Measurements from ENCODE around the gene TRIM7. TPM values are rescaled to one million over a fixed set of nuclear protein-coding genes. Genes with fewer than 3 reads are reported as not detected.

TRIM7 gene
- total and polyA plus RNA-seq, 2 experiments from 2014 or later: 0.53 to 0.56 TPM

GRCh38 chr5:181185560-181185959 lies 19.4 kb downstream of the TRIM7 start:
- peaks cover 46% of the 10 kb centered on the region for H3K9me3 Mint-ChIP-seq
- DNase-seq (ENCODE audit: low spot score) (no peak), ATAC-seq (no peak)
- Histone ChIP-seq H3F3A (replicated peaks; ENCODE audit: low read depth) (no peaks in the 10 kb centered on the region; the same call in 1 of the 2 replicates), H3K79me2 (replicated peaks; ENCODE audit: insufficient read depth) (no peaks in the 10 kb centered on the region), H3K4me1 (ENCODE audit: insufficient read depth) (peaks cover 4% of the 10 kb centered on the region; the same call in 1 of the 2 replicates), H3K4me2 (no peak overlapping the region), H3K36me3 (ENCODE audit: insufficient read depth) (no peaks in the 10 kb centered on the region), H2AFZ (no peak overlapping the region), H4K20me1 (replicated peaks; ENCODE audit: insufficient read depth) (no peaks in the 10 kb centered on the region), H3K4me3 (no peak overlapping the region), H3K9me2 (ENCODE audit: insufficient read depth) (no peaks in the 10 kb centered on the region), H3K27me3 (ENCODE audit: insufficient read depth) (peaks cover 18% of the 10 kb centered on the region), H3K27ac (ENCODE audit: low read depth) (no peak overlapping the region)
- H3K27ac Mint-ChIP-seq: no peak overlapping the region
- no peak overlapping the region for H3K4me3 Mint-ChIP-seq
- TF ChIP-seq CREB1 (CRISPR knock-in tag; IDR thresholded peaks at IDR 0.05; ENCODE audit: low read depth) (no peak), POLR2AphosphoS5 (IDR thresholded peaks at IDR 0.05; ENCODE audit: low read depth) (no peak), ZNF331 (CRISPR knock-in tag; IDR thresholded peaks at IDR 0.05; ENCODE audit: low read depth) (no peak), EZH2phosphoT487 (IDR thresholded peaks at IDR 0.05; ENCODE audit: unreplicated experiment) (no peak), ZNF114 (CRISPR knock-in tag; IDR thresholded peaks at IDR 0.05) (no peak), NANOG (IDR thresholded peaks at IDR 0.05; ENCODE audit: borderline replicate concordance) (no peak), STAT1 (IDR thresholded peaks at IDR 0.05; ENCODE audit: unreplicated experiment) (no peak)
- TF ChIP-seq, protein P1, sequence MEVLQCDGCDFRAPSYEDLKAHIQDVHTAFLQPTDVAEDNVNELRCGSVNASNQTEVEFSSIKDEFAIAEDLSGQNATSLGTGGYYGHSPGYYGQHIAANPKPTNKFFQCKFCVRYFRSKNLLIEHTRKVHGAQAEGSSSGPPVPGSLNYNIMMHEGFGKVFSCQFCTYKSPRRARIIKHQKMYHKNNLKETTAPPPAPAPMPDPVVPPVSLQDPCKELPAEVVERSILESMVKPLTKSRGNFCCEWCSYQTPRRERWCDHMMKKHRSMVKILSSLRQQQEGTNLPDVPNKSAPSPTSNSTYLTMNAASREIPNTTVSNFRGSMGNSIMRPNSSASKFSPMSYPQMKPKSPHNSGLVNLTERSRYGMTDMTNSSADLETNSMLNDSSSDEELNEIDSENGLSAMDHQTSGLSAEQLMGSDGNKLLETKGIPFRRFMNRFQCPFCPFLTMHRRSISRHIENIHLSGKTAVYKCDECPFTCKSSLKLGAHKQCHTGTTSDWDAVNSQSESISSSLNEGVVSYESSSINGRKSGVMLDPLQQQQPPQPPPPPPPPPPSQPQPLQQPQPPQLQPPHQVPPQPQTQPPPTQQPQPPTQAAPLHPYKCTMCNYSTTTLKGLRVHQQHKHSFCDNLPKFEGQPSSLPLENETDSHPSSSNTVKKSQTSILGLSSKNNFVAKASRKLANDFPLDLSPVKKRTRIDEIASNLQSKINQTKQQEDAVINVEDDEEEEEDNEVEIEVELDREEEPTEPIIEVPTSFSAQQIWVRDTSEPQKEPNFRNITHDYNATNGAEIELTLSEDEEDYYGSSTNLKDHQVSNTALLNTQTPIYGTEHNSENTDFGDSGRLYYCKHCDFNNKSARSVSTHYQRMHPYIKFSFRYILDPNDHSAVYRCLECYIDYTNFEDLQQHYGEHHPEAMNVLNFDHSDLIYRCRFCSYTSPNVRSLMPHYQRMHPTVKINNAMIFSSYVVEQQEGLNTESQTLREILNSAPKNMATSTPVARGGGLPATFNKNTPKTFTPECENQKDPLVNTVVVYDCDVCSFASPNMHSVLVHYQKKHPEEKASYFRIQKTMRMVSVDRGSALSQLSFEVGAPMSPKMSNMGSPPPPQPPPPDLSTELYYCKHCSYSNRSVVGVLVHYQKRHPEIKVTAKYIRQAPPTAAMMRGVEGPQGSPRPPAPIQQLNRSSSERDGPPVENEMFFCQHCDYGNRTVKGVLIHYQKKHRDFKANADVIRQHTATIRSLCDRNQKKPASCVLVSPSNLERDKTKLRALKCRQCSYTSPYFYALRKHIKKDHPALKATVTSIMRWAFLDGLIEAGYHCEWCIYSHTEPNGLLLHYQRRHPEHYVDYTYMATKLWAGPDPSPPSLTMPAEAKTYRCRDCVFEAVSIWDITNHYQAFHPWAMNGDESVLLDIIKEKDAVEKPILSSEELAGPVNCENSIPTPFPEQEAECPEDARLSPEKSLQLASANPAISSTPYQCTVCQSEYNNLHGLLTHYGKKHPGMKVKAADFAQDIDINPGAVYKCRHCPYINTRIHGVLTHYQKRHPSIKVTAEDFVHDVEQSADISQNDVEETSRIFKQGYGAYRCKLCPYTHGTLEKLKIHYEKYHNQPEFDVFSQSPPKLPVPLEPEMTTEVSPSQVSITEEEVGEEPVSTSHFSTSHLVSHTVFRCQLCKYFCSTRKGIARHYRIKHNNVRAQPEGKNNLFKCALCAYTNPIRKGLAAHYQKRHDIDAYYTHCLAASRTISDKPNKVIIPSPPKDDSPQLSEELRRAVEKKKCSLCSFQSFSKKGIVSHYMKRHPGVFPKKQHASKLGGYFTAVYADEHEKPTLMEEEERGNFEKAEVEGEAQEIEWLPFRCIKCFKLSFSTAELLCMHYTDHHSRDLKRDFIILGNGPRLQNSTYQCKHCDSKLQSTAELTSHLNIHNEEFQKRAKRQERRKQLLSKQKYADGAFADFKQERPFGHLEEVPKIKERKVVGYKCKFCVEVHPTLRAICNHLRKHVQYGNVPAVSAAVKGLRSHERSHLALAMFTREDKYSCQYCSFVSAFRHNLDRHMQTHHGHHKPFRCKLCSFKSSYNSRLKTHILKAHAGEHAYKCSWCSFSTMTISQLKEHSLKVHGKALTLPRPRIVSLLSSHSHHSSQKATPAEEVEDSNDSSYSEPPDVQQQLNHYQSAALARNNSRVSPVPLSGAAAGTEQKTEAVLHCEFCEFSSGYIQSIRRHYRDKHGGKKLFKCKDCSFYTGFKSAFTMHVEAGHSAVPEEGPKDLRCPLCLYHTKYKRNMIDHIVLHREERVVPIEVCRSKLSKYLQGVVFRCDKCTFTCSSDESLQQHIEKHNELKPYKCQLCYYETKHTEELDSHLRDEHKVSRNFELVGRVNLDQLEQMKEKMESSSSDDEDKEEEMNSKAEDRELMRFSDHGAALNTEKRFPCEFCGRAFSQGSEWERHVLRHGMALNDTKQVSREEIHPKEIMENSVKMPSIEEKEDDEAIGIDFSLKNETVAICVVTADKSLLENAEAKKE (CRISPR knock-in tag; IDR thresholded peaks at IDR 0.05): no peak
- TF ChIP-seq, protein P2, sequence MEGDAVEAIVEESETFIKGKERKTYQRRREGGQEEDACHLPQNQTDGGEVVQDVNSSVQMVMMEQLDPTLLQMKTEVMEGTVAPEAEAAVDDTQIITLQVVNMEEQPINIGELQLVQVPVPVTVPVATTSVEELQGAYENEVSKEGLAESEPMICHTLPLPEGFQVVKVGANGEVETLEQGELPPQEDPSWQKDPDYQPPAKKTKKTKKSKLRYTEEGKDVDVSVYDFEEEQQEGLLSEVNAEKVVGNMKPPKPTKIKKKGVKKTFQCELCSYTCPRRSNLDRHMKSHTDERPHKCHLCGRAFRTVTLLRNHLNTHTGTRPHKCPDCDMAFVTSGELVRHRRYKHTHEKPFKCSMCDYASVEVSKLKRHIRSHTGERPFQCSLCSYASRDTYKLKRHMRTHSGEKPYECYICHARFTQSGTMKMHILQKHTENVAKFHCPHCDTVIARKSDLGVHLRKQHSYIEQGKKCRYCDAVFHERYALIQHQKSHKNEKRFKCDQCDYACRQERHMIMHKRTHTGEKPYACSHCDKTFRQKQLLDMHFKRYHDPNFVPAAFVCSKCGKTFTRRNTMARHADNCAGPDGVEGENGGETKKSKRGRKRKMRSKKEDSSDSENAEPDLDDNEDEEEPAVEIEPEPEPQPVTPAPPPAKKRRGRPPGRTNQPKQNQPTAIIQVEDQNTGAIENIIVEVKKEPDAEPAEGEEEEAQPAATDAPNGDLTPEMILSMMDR (conservative IDR thresholded peaks at IDR 0.05; ENCODE audit: low read depth in 2 of 2): no peak
- TF ChIP-seq, protein P3, sequence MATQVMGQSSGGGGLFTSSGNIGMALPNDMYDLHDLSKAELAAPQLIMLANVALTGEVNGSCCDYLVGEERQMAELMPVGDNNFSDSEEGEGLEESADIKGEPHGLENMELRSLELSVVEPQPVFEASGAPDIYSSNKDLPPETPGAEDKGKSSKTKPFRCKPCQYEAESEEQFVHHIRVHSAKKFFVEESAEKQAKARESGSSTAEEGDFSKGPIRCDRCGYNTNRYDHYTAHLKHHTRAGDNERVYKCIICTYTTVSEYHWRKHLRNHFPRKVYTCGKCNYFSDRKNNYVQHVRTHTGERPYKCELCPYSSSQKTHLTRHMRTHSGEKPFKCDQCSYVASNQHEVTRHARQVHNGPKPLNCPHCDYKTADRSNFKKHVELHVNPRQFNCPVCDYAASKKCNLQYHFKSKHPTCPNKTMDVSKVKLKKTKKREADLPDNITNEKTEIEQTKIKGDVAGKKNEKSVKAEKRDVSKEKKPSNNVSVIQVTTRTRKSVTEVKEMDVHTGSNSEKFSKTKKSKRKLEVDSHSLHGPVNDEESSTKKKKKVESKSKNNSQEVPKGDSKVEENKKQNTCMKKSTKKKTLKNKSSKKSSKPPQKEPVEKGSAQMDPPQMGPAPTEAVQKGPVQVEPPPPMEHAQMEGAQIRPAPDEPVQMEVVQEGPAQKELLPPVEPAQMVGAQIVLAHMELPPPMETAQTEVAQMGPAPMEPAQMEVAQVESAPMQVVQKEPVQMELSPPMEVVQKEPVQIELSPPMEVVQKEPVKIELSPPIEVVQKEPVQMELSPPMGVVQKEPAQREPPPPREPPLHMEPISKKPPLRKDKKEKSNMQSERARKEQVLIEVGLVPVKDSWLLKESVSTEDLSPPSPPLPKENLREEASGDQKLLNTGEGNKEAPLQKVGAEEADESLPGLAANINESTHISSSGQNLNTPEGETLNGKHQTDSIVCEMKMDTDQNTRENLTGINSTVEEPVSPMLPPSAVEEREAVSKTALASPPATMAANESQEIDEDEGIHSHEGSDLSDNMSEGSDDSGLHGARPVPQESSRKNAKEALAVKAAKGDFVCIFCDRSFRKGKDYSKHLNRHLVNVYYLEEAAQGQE (IDR thresholded peaks at IDR 0.05; ENCODE audit: unreplicated experiment): no peak
- TF ChIP-seq, protein P4, sequence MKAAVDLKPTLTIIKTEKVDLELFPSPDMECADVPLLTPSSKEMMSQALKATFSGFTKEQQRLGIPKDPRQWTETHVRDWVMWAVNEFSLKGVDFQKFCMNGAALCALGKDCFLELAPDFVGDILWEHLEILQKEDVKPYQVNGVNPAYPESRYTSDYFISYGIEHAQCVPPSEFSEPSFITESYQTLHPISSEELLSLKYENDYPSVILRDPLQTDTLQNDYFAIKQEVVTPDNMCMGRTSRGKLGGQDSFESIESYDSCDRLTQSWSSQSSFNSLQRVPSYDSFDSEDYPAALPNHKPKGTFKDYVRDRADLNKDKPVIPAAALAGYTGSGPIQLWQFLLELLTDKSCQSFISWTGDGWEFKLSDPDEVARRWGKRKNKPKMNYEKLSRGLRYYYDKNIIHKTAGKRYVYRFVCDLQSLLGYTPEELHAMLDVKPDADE (IDR thresholded peaks at IDR 0.05): no peak
- peaks cover 19% of the 10 kb centered on the region; the same call in 2 of the 3 replicates for H3K36me3 Mint-ChIP-seq (ENCODE audit: low read depth)
- H3K4me1 Mint-ChIP-seq: peaks cover 5% of the 10 kb centered on the region
- peaks cover 52% of the 10 kb centered on the region for H3K27me3 Mint-ChIP-seq (ENCODE audit: insufficient read depth, low read depth, poor library complexity)
